H9 (cell line): ENCODE measurements around the gene OS9. TPM values are rescaled to one million over a fixed set of nuclear protein-coding genes. Genes with fewer than 3 reads are reported as not detected.

Experiments
- DNase-seq: peaks from one replicate; pipeline ENCODE4 v3.0.0-alpha.2; 2017
- H2AFZ ChIP-seq: one replicate; pipeline ENCODE4 v1.6.1; 2013; ENCODE audit warnings: mild to moderate bottlenecking, low read length, control low read depth, moderate library complexity
- H2AK5ac ChIP-seq: 2 replicates; pipeline ENCODE4 v1.6.1; 2013; ENCODE audit warnings: low read length, control low read depth, mixed read lengths; ENCODE audit not compliant: insufficient read length
- H2BK120ac ChIP-seq: one replicate; pipeline ENCODE4 v1.6.1; 2013; ENCODE audit warnings: low read depth, mild to moderate bottlenecking, low read length, control low read depth, inconsistent platforms; ENCODE audit not compliant: poor library complexity, severe bottlenecking
- H2BK12ac ChIP-seq: 2 replicates; pipeline ENCODE4 v1.6.1; 2013; ENCODE audit warnings: low read length, control low read depth, mixed read lengths, low read depth; ENCODE audit not compliant: insufficient read length
- H2BK15ac ChIP-seq: 2 replicates; pipeline ENCODE4 v1.6.1; 2013; ENCODE audit warnings: low read depth, low read length, control low read depth
- H2BK20ac ChIP-seq: one replicate; pipeline ENCODE4 v1.6.1; 2013; ENCODE audit warnings: low read depth, mild to moderate bottlenecking, low read length, control low read depth, inconsistent platforms; ENCODE audit not compliant: poor library complexity, severe bottlenecking
- H2BK5ac ChIP-seq: 2 replicates; pipeline ENCODE4 v1.6.1; 2013; ENCODE audit warnings: low read length, control low read depth, mixed read lengths; ENCODE audit not compliant: insufficient read length
- H3K14ac ChIP-seq: 2 replicates; pipeline ENCODE4 v1.6.1; 2013; ENCODE audit warnings: low read length, control low read depth; ENCODE audit not compliant: insufficient read depth
- H3K18ac ChIP-seq: 2 replicates; pipeline ENCODE4 v1.6.1; 2013; ENCODE audit warnings: low read depth, mild to moderate bottlenecking, mixed read lengths, low read length, control low read depth; ENCODE audit not compliant: insufficient read length
- H3K23ac ChIP-seq: 2 replicates; pipeline ENCODE4 v1.6.1; 2013; ENCODE audit warnings: low read length, control low read depth, mixed read lengths, low read depth; ENCODE audit not compliant: insufficient read length
- H3K23me2 ChIP-seq: 2 replicates; pipeline ENCODE4 v1.6.1; 2013; ENCODE audit warnings: low read depth, mild to moderate bottlenecking, mixed read lengths, low read length, control low read depth; ENCODE audit not compliant: insufficient read length, poor library complexity, severe bottlenecking
- H3K27ac ChIP-seq: 2 replicates; pipeline ENCODE4 v1.5.1; 2013; ENCODE audit warnings: low read length, control low read depth, mixed read lengths, low read depth; ENCODE audit not compliant: insufficient read length
- H3K27me3 ChIP-seq: 2 replicates; pipeline ENCODE4 v1.6.1; 2013; ENCODE audit warnings: low read length, control low read depth, inconsistent platforms; ENCODE audit not compliant: insufficient read depth
- H3K4ac ChIP-seq: 2 replicates; pipeline ENCODE4 v1.6.1; 2013; ENCODE audit warnings: low read depth, mild to moderate bottlenecking, control low read depth, inconsistent platforms, low read length, moderate library complexity
- H3K4me1 ChIP-seq: 2 replicates; pipeline ENCODE4 v1.6.1; 2013; ENCODE audit warnings: low read length, control low read depth, inconsistent platforms; ENCODE audit not compliant: insufficient read depth
- H3K4me2 ChIP-seq: 2 replicates; pipeline ENCODE4 v1.6.1; 2013; ENCODE audit warnings: low read length, control low read depth, mixed read lengths; ENCODE audit not compliant: insufficient read length, insufficient read depth
- H3K56ac ChIP-seq: 2 replicates; pipeline ENCODE4 v1.6.1; 2013; ENCODE audit warnings: low read depth, mild to moderate bottlenecking, mixed read lengths, low read length, control low read depth; ENCODE audit not compliant: insufficient read length
- H3K79me1 ChIP-seq: 2 replicates; pipeline ENCODE4 v1.6.1; 2013; ENCODE audit warnings: low read depth, mild to moderate bottlenecking, moderate library complexity, low read length, control low read depth, inconsistent platforms; ENCODE audit not compliant: insufficient read depth, poor library complexity, severe bottlenecking
- H3K79me2 ChIP-seq: 2 replicates; pipeline ENCODE4 v1.6.1; 2013; ENCODE audit warnings: low read length, control low read depth, inconsistent platforms; ENCODE audit not compliant: insufficient read depth
- H3K9ac ChIP-seq: 2 replicates; pipeline ENCODE4 v1.6.1; 2013; ENCODE audit warnings: low read length, control low read depth, mixed read lengths; ENCODE audit not compliant: insufficient read length; ENCODE audit errors: extremely low read depth
- H3K9me3 ChIP-seq: one replicate; pipeline ENCODE4 v1.6.1; 2013; ENCODE audit warnings: low read depth, low read length, inconsistent platforms; ENCODE audit not compliant: control insufficient read depth
- H3T11ph ChIP-seq: one replicate; pipeline ENCODE4 v1.6.1; 2013; ENCODE audit warnings: mild to moderate bottlenecking, low read length, control low read depth, inconsistent platforms
- H4K20me1 ChIP-seq: one replicate; pipeline ENCODE4 v1.6.1; 2013; ENCODE audit not compliant: control insufficient read depth, insufficient read length, insufficient read depth
- H4K5ac ChIP-seq: 2 replicates; pipeline ENCODE4 v1.6.1; 2013; ENCODE audit warnings: low read depth, mild to moderate bottlenecking, mixed read lengths, low read length, control low read depth; ENCODE audit not compliant: insufficient read length
- H4K8ac ChIP-seq: replicated peaks from 2 replicates; pipeline ENCODE4 v1.6.1; 2013; ENCODE audit warnings: low read length, control low read depth, mixed read lengths, low read depth; ENCODE audit not compliant: insufficient read length
- H4K91ac ChIP-seq: 2 replicates; pipeline ENCODE4 v1.6.1; 2013; ENCODE audit warnings: low read depth, mild to moderate bottlenecking, moderate library complexity, mixed read lengths, low read length, control low read depth; ENCODE audit not compliant: insufficient read length
- H3K27ac Mint-ChIP-seq, 3 experiments: 2 replicates in 2 of 3; 3 replicates in 1 of 3; pipeline ENCODE4 v1.8.0; 2020 to 2021; ENCODE audit warnings: mixed read lengths in 3 of 3, mild to moderate bottlenecking in 1 of 3, moderate library complexity in 1 of 3
- H3K27me3 Mint-ChIP-seq: 2 replicates; pipeline ENCODE4 v1.8.0; 2021; ENCODE audit warnings: low read depth, mild to moderate bottlenecking, moderate library complexity, mixed read lengths
- H3K36me3 Mint-ChIP-seq, 3 experiments: 2 replicates in 2 of 3; 3 replicates in 1 of 3; pipeline ENCODE4 v1.8.0; 2020 to 2021; ENCODE audit warnings: low read depth in 3 of 3, mixed read lengths in 3 of 3; ENCODE audit not compliant: insufficient read depth in 1 of 3
- H3K4me1 Mint-ChIP-seq, 2 experiments: 2 replicates each; pipeline ENCODE4 v1.8.0; 2020; ENCODE audit warnings: mixed read lengths in 2 of 2
- H3K4me3 Mint-ChIP-seq, 2 experiments: 2 replicates in 1 of 2; 3 replicates in 1 of 2; pipeline ENCODE4 v1.8.0; 2020 to 2021; ENCODE audit warnings: mild to moderate bottlenecking in 2 of 2, mixed read lengths in 2 of 2, moderate library complexity in 1 of 2
- H3K9me3 Mint-ChIP-seq, 2 experiments: 2 replicates in 1 of 2; 3 replicates in 1 of 2; pipeline ENCODE4 v1.8.0; 2020; ENCODE audit warnings: mild to moderate bottlenecking in 2 of 2, mixed read lengths in 2 of 2, moderate library complexity in 1 of 2
- CTCF ChIP-seq: fragments of 200-600 bp; sonication (generic); conservative IDR thresholded peaks from 3 replicates; pipeline ENCODE4 v1.8.0; 2021; ENCODE audit warnings: antibody characterized with exemption, mild to moderate bottlenecking
- WGBS: extraction: QIAGEN DNeasy Blood & Tissue Kit; methylation state at CpG from one replicate; pipeline ENCODE4 v1.1.7; 2013; ENCODE audit warnings: missing lambda C conversion rate, low lambda C conversion rate, mixed read lengths; ENCODE audit not compliant: insufficient read length; ENCODE audit errors: extremely low coverage; 5-methylcytosine and 5-hydroxymethylcytosine counted together
- total RNA-seq: library from RNA; stranded (reverse); gene quantifications from 2 replicates; pipeline ENCODE4 v1.2.1, GENCODE V29; 2021

OS9 gene
- total RNA-seq, 1 experiment from 2014 or later: 112 TPM

- H3K9ac ChIP-seq: no peak overlapping the region
- Mint-ChIP-seq H3K27me3 (peaks cover 14% of the 10 kb centered on the region), H3K4me3 (no peak overlapping the region), H3K36me3 (peaks cover 2 to 19% (median 16%) of the 10 kb centered on the region in 3 experiments; a peak in 6 of 7 replicates), H3K9me3 (peaks cover 0 to 4% of the 10 kb centered on the region in 2 experiments; a peak in 4 of 5 replicates), H3K4me1 (no peaks in the 10 kb centered on the region), H3K27ac (no peak overlapping the region)
- no peaks in the 10 kb centered on the region for H3K79me1 ChIP-seq
- no peak overlapping the region for H3K4ac ChIP-seq
- no peak overlapping the region for H3K18ac ChIP-seq
- H2BK5ac ChIP-seq: no peak overlapping the region
- H3K4me1 ChIP-seq: no peaks in the 10 kb centered on the region
- H2AK5ac ChIP-seq: no peak overlapping the region
- no peak for DNase-seq
- H3K79me2 ChIP-seq: no peaks in the 10 kb centered on the region
- no peak overlapping the region for H2BK15ac ChIP-seq
- no peaks in the 10 kb centered on the region for H3K27me3 ChIP-seq
- H3K56ac ChIP-seq: no peak overlapping the region
- no peak overlapping the region for H3K4me2 ChIP-seq
- H3K23me2 ChIP-seq: peaks cover 4% of the 10 kb centered on the region
- no CpG with 5 or more reads among the region's 15 CpGs for WGBS
- H3K27ac ChIP-seq: no peak overlapping the region
- H2BK12ac ChIP-seq: no peak overlapping the region
- H4K5ac ChIP-seq: no peak overlapping the region
- no peak for TF ChIP-seq CTCF
- no peak overlapping the region for H2BK20ac ChIP-seq
- H4K20me1 ChIP-seq: no peaks in the 10 kb centered on the region
- no peak overlapping the region for H4K91ac ChIP-seq
- H3K9me3 ChIP-seq: no peaks in the 10 kb centered on the region
- no peak overlapping the region for H4K8ac ChIP-seq
- H2AFZ ChIP-seq: no peak overlapping the region
- H3T11ph ChIP-seq: no peak overlapping the region
- H3K14ac ChIP-seq: no peak overlapping the region
- no peak overlapping the region for H3K23ac ChIP-seq
- no peak overlapping the region for H2BK120ac ChIP-seq
Measured at GRCh38 chr12:57692500-57692899, 1.4 kb upstream of the OS9 start.
